ENCODE measurements around the gene ZNF688.
"Not testable (repeated sequence)": the region's sequence is repeated elsewhere in the genome, so short reads cannot be mapped to it uniquely, and the experiment has no call there.

The ZNF688 gene

GRCh38 chr16:30571445-30572322 is at the start of gene ZNF688:
Gene ZNF688 (minus strand): TSS chr16:30571714. CDS start chr16:30571629, 85 bp downstream.
- peak; percentile 99 for DNase-seq

GRCh38 chr16:30620169-30620568 is 48.7 kb upstream of the ZNF688 start:
- no peak for DNase-seq

- DNase-seq, result no peak
Measured at GRCh38 chr16:30619638-30620037, 48.1 kb upstream of the ZNF688 start.

GRCh38 chr16:30619202-30619601 is 47.7 kb upstream of the ZNF688 start:
- no peak for DNase-seq

GRCh38 chr16:30615358-30616091 is 44.0 kb upstream of the ZNF688 start:
- peak; percentile 76 for DNase-seq

- DNase-seq, result peak; percentile 98
Measured at GRCh38 chr16:30609926-30610839, 38.7 kb upstream of the ZNF688 start, which contains the start of gene ZNF689. Gene ZNF689 (minus strand): TSS chr16:30610389. CDS start chr16:30610041, 348 bp downstream.

GRCh38 chr16:30609002-30609925 is 37.8 kb upstream of the ZNF688 start:
- peak; percentile 48 for DNase-seq

- no peak for DNase-seq
Measured at GRCh38 chr16:30606004-30606403, 34.5 kb upstream of the ZNF688 start.

GRCh38 chr16:30605158-30605557 is 33.6 kb upstream of the ZNF688 start:
- no peak for DNase-seq

GRCh38 chr16:30604316-30604947 is 32.9 kb upstream of the ZNF688 start:
- DNase-seq, result no peak

GRCh38 chr16:30603945-30604315 is 32.4 kb upstream of the ZNF688 start:
- DNase-seq, result no peak

GRCh38 chr16:30602616-30603277 is 31.2 kb upstream of the ZNF688 start:
- DNase-seq, result no peak

- no peak for DNase-seq
Measured at GRCh38 chr16:30601966-30602365, 30.5 kb upstream of the ZNF688 start.

- no peak for DNase-seq
Measured at GRCh38 chr16:30600929-30601328, 29.4 kb upstream of the ZNF688 start.

GRCh38 chr16:30600215-30600614 is 28.7 kb upstream of the ZNF688 start:
- no peak for DNase-seq

GRCh38 chr16:30592871-30593270 is 21.4 kb upstream of the ZNF688 start:
- no peak for DNase-seq

GRCh38 chr16:30590869-30591268 is 19.4 kb upstream of the ZNF688 start:
- not testable (repeated sequence) for DNase-seq

- DNase-seq, result not testable (repeated sequence)
Measured at GRCh38 chr16:30589582-30589981, 18.1 kb upstream of the ZNF688 start.

GRCh38 chr16:30588651-30589050 is 17.1 kb upstream of the ZNF688 start:
- DNase-seq, result no peak

GRCh38 chr16:30585400-30586191 is 14.1 kb upstream of the ZNF688 start, which contains the start of gene ZNF785:
Gene ZNF785 (minus strand): TSS chr16:30585697. CDS start chr16:30585611, 86 bp downstream.
- peak; percentile 97 for DNase-seq

Measured in CD4-positive, alpha-beta T cell treated with Interleukin-17A for 1 hour (primary cell).